HCT116 (cell line): Measurements from ENCODE around the gene EFR3B. TPM values are rescaled to one million over a fixed set of nuclear protein-coding genes. Genes with fewer than 3 reads are reported as not detected.

ENCODE experiments used
- ATAC-seq: fragments of 200-7000 bp; cut with Tn5 transposase; 2 replicates; pipeline ENCODE4 v1.9.1; 2020; ENCODE audit warnings: mild to moderate bottlenecking, moderate library complexity
- BruUV-seq: library from RNA; stranded (reverse); fragments of 400-500 nt; replicated peaks from 2 replicates; lab custom pipeline; 2021; lab: Mats Ljungman, UMichigan
- CTCF ChIA-PET: fragments of 300-600 bp; sonication (Branson Sonifier 250); formaldehyde crosslinking; loops from one replicate; lab custom pipeline; 2021; ENCODE audit warnings: antibody characterized with exemption; lab: Charles Lee
- POLR2A ChIA-PET: fragments of 300-600, 350-600 bp; sonication (Branson Sonifier 250); formaldehyde crosslinking; loops from one replicate; lab custom pipeline; 2021; ENCODE audit warnings: antibody characterized with exemption; lab: Charles Lee
- RAD21 ChIA-PET, 2 experiments: fragments of 300-600 bp; sonication (Branson Sonifier 250); formaldehyde crosslinking; loops; one replicate each; lab custom pipeline; 2023; ENCODE audit warnings: low total read pairs in 2 of 2; ENCODE audit not compliant: uncharacterized antibody in 2 of 2, unreplicated experiment in 2 of 2, low non-redundant PET in 1 of 2; lab: Charles Lee
- DNase-seq: peaks from one replicate; pipeline ENCODE4 v3.0.0-alpha.2; 2010; ENCODE audit warnings: low read depth, low spot score
- H2AFZ ChIP-seq: fragments of 200-600 bp; shearing (Covaris generic), sonication (generic); 2 replicates; pipeline ENCODE4 v1.6.1; 2017; ENCODE audit warnings: low read depth, mixed run types, mixed read lengths, antibody characterized with exemption, low read length; ENCODE audit not compliant: poor library complexity, severe bottlenecking
- H3K27ac ChIP-seq: 2 replicates; pipeline ENCODE4 v1.5.1; 2012; ENCODE audit warnings: low read depth, low read length
- H3K27me3 ChIP-seq: fragments of 200-600 bp; sonication (generic); 2 replicates; pipeline ENCODE4 v1.6.1; 2016; ENCODE audit warnings: mixed run types, low read length, mixed read lengths; ENCODE audit not compliant: insufficient read depth
- H3K36me3 ChIP-seq, 2 experiments: fragments of 200-500 bp in 1 of 2; fragments of 200-600 bp in 1 of 2; sonication (Bioruptor generic) in 1 of 2; sonication (generic) in 1 of 2; 2 replicates each; pipeline versions ENCODE4 v1.5.1 to v1.6.1; 2014 to 2016; ENCODE audit warnings: low read length in 2 of 2, inconsistent platforms in 1 of 2, mixed read lengths in 1 of 2, mixed run types in 1 of 2; ENCODE audit not compliant: insufficient read depth in 2 of 2, control insufficient read depth in 1 of 2
- H3K4me1 ChIP-seq, 2 experiments: fragments of 200-600 bp in 1 of 2; sonication (generic) in 1 of 2; 2 replicates each; pipeline versions ENCODE4 v1.5.1 to v1.6.1; 2012 to 2017; ENCODE audit warnings: low read length in 2 of 2, inconsistent platforms in 1 of 2, mild to moderate bottlenecking in 1 of 2, mixed read lengths in 1 of 2, mixed run types in 1 of 2, moderate library complexity in 1 of 2; ENCODE audit not compliant: insufficient read depth in 2 of 2, control insufficient read depth in 1 of 2
- H3K4me2 ChIP-seq: fragments of 200-600 bp; sonication (generic); 2 replicates; pipeline ENCODE4 v1.6.1; 2017; ENCODE audit warnings: mixed run types, low read length, mixed read lengths
- H3K4me3 ChIP-seq, 2 experiments: fragments of 200-600 bp in 1 of 2; sonication (generic) in 1 of 2; replicated peaks in 1 of 2; 2 replicates each; pipeline ENCODE4 v1.5.1; 2011 to 2016; ENCODE audit warnings: low read length in 2 of 2, control low read depth in 1 of 2, low read depth in 1 of 2, mild to moderate bottlenecking in 1 of 2, mixed read lengths in 1 of 2, mixed run types in 1 of 2
- H3K79me2 ChIP-seq: fragments of 200-600 bp; sonication (generic); 2 replicates; pipeline ENCODE4 v1.6.1; 2017; ENCODE audit warnings: mild to moderate bottlenecking, mixed run types, low read length, moderate library complexity, mixed read lengths; ENCODE audit not compliant: insufficient read depth
- H3K9ac ChIP-seq: fragments of 200-600 bp; sonication (generic); 2 replicates; pipeline ENCODE4 v1.6.1; 2016; ENCODE audit warnings: low read length, mixed read lengths
- H3K9me2 ChIP-seq: fragments of 200-600 bp; sonication (generic), shearing (Covaris generic); 2 replicates; pipeline ENCODE4 v1.6.1; 2017; ENCODE audit warnings: mixed run types, mild to moderate bottlenecking, moderate library complexity; ENCODE audit not compliant: insufficient read depth
- H3K9me3 ChIP-seq, 2 experiments: fragments of 200-500 bp in 1 of 2; fragments of 200-600 bp in 1 of 2; sonication (Bioruptor generic) in 1 of 2; sonication (generic) in 1 of 2; 2 replicates each; pipeline ENCODE4 v1.6.1; 2014 to 2017; ENCODE audit warnings: low read length in 2 of 2, mixed read lengths in 2 of 2, inconsistent platforms in 1 of 2, low read depth in 1 of 2, mild to moderate bottlenecking in 1 of 2, mixed run types in 1 of 2, moderate library complexity in 1 of 2; ENCODE audit not compliant: control insufficient read depth in 1 of 2, insufficient read depth in 1 of 2
- H4K20me1 ChIP-seq: fragments of 200-600 bp; sonication (generic), shearing (Covaris generic); 2 replicates; pipeline ENCODE4 v1.6.1; 2017; ENCODE audit warnings: mixed run types, mild to moderate bottlenecking, moderate library complexity; ENCODE audit not compliant: insufficient read depth
- EGR1 ChIP-seq: IDR thresholded peaks from 2 replicates; pipeline ENCODE4 v1.6.1; 2012; ENCODE audit warnings: low read depth
- JUND ChIP-seq: IDR thresholded peaks from 2 replicates; pipeline ENCODE4 v1.6.1; 2012
- MAX ChIP-seq: IDR thresholded peaks from 2 replicates; pipeline ENCODE4 v1.6.1; 2012
- POLR2A ChIP-seq: IDR thresholded peaks from 2 replicates; pipeline ENCODE4 v1.7.0; 2011; ENCODE audit warnings: borderline replicate concordance; ENCODE audit not compliant: insufficient read depth, insufficient read length; ENCODE audit errors: extremely low read depth
- POLR2AphosphoS5 ChIP-seq: IDR thresholded peaks from 2 replicates; pipeline ENCODE4 v1.6.1; 2011; ENCODE audit warnings: mild to moderate bottlenecking, low read depth, low read length, moderate library complexity
- SRF ChIP-seq: IDR thresholded peaks from 2 replicates; pipeline ENCODE4 v1.6.1; 2012; ENCODE audit warnings: low read depth
- YY1 ChIP-seq: IDR thresholded peaks from 2 replicates; pipeline ENCODE4 v1.6.1; 2011; ENCODE audit warnings: low read length, low read depth, moderate library complexity, mild to moderate bottlenecking; ENCODE audit not compliant: insufficient replicate concordance; ENCODE audit errors: extremely low read depth
- ZNF274 ChIP-seq: fragments of 200-500 bp; sonication (Bioruptor generic); IDR thresholded peaks from 2 replicates; pipeline ENCODE4 v1.6.1; 2014; ENCODE audit warnings: mild to moderate bottlenecking, low read depth, low read length, inconsistent platforms
- intact Hi-C: fragments of 100-400 bp; cut with micrococcal nuclease; formaldehyde crosslinking; loops from 2 replicates; pipeline ENCODE4 v1.10.0; 2022
- total RNA-seq: library from RNA; stranded (reverse); gene quantifications from one replicate; pipeline ENCODE4 v1.2.1, GENCODE V29; 2021; ENCODE audit not compliant: unreplicated experiment
- TF ChIP-seq, protein P1 (sequence below): IDR thresholded peaks from 2 replicates; pipeline ENCODE4 v1.6.1; 2012; ENCODE audit warnings: low read depth
- TF ChIP-seq, protein P2 (sequence below): IDR thresholded peaks from 2 replicates; pipeline ENCODE4 v1.6.1; 2012

EFR3B gene
- total RNA-seq, 1 experiment from 2014 or later, result 0.96 TPM

- Histone ChIP-seq H3K27me3 (no peaks in the 10 kb centered on the region), H3K9me2 (no peaks in the 10 kb centered on the region), H3K4me3 (no peak overlapping the region), H2AFZ (no peak overlapping the region), H3K36me3 (no peaks in the 10 kb centered on the region)
- POLR2A ChIA-PET, result no interaction called here
- CTCF ChIA-PET, result no interaction called here
- BruUV-seq, result no TSS peak
- TF ChIP-seq YY1, result peak; percentile 8
- TF ChIP-seq, protein P1, sequence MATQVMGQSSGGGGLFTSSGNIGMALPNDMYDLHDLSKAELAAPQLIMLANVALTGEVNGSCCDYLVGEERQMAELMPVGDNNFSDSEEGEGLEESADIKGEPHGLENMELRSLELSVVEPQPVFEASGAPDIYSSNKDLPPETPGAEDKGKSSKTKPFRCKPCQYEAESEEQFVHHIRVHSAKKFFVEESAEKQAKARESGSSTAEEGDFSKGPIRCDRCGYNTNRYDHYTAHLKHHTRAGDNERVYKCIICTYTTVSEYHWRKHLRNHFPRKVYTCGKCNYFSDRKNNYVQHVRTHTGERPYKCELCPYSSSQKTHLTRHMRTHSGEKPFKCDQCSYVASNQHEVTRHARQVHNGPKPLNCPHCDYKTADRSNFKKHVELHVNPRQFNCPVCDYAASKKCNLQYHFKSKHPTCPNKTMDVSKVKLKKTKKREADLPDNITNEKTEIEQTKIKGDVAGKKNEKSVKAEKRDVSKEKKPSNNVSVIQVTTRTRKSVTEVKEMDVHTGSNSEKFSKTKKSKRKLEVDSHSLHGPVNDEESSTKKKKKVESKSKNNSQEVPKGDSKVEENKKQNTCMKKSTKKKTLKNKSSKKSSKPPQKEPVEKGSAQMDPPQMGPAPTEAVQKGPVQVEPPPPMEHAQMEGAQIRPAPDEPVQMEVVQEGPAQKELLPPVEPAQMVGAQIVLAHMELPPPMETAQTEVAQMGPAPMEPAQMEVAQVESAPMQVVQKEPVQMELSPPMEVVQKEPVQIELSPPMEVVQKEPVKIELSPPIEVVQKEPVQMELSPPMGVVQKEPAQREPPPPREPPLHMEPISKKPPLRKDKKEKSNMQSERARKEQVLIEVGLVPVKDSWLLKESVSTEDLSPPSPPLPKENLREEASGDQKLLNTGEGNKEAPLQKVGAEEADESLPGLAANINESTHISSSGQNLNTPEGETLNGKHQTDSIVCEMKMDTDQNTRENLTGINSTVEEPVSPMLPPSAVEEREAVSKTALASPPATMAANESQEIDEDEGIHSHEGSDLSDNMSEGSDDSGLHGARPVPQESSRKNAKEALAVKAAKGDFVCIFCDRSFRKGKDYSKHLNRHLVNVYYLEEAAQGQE, result no peak
- TF ChIP-seq, all 23 proteins: peak for 1
- H3K4me2 ChIP-seq, result no peak overlapping the region
- DNase-seq (no peak), ATAC-seq (no peak)
- H3K9me3 ChIP-seq, result peaks cover 0 to 8% of the 10 kb centered on the region in 2 experiments; a peak in 1 of 4 replicates
- intact Hi-C loops, result no loop called here
- RAD21 ChIA-PET, result no interaction called here
- H3K4me1 ChIP-seq, result no peaks in the 10 kb centered on the region
- no peaks in the 10 kb centered on the region for H3K79me2 ChIP-seq
- no peak overlapping the region for H3K27ac ChIP-seq
- H3K9ac ChIP-seq, result no peak overlapping the region
- no peaks in the 10 kb centered on the region for H4K20me1 ChIP-seq
Measured at GRCh38 chr2:25066455-25066854, 24.6 kb downstream of the EFR3B start.

DNA sequence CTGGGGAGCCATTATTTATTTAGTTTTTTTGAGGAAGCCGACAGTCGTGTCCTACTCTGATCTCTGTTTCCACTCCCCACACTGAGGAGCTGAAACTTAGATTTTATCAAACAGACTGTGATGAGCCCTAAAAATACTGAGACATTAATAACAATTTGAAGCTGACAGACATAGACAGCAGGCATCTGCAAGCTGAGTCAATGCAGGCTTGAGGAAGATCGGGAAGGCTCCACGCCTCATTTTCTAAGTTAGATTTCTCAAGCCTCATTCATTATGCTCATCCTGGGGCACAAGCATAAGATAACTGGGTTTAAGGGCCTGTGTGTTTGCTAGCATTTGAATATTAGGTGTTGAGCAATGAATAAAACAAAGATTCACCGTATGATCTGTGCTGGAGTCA is 26.3 kb downstream of the EFR3B start:
- CTCF ChIA-PET, result no interaction called here
- RAD21 ChIA-PET, result no interaction called here
- Histone ChIP-seq H3K79me2 (no peaks in the 10 kb centered on the region), H3K9me3 (peaks cover 0 to 8% of the 10 kb centered on the region in 2 experiments; a peak in 1 of 4 replicates), H3K36me3 (no peaks in the 10 kb centered on the region), H3K9me2 (no peaks in the 10 kb centered on the region), H3K27ac (no peak overlapping the region), H2AFZ (no peak overlapping the region), H4K20me1 (no peaks in the 10 kb centered on the region), H3K27me3 (no peaks in the 10 kb centered on the region), H3K9ac (no peak overlapping the region), H3K4me3 (no peak overlapping the region), H3K4me1 (no peaks in the 10 kb centered on the region), H3K4me2 (no peak overlapping the region)
- intact Hi-C loops, result no loop called here
- POLR2A ChIA-PET, result no interaction called here
- ATAC-seq, result no peak
- no peak for DNase-seq
- no TSS peak for BruUV-seq
- TF ChIP-seq ZNF274, result no peak
- TF ChIP-seq, protein P1, result no peak
- no peak for TF ChIP-seq POLR2AphosphoS5
- TF ChIP-seq, protein P2, sequence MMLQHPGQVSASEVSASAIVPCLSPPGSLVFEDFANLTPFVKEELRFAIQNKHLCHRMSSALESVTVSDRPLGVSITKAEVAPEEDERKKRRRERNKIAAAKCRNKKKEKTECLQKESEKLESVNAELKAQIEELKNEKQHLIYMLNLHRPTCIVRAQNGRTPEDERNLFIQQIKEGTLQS, result no peak
- TF ChIP-seq MAX, result no peak
- no peak for TF ChIP-seq JUND
- TF ChIP-seq EGR1, result no peak
- TF ChIP-seq POLR2A, result no peak
- TF ChIP-seq SRF, result no peak
